ENCODE measurements around the gene CAPS. TPM values are rescaled to one million over a fixed set of nuclear protein-coding genes. Genes with fewer than 3 reads are reported as not detected.
"Not testable (repeated sequence)": the region's sequence is repeated elsewhere in the genome, so short reads cannot be mapped to it uniquely, and the experiment has no call there.

Gene CAPS
- total RNA-seq, 2 experiments from 2014 or later, result 25.0 to 28.8 TPM

- ATAC-seq (ENCODE audit: low read depth), result peak; percentile 94
- peak overlapping the region; percentile 95 for H3K27ac Mint-ChIP-seq
- POLR2A ChIA-PET, result interaction anchor here (0.6 to 2.0 kb wide), 9 partner anchors 9 to 573 kb away, joined by 3 to 10 read pairs (median 5); partner anchors contain the start of genes NDUFA11 and RANBP3
- no peaks in the 10 kb centered on the region for H3K9me3 Mint-ChIP-seq
- H3K36me3 Mint-ChIP-seq, result peaks cover 6% of the 10 kb centered on the region
- H3K4me1 Mint-ChIP-seq, result peaks cover 63% of the 10 kb centered on the region
- DNase-seq, result peak; percentile 71
- peak overlapping the region; percentile 71 for H3K4me3 Mint-ChIP-seq
- H3K27me3 Mint-ChIP-seq, result no peaks in the 10 kb centered on the region
These were observed 48.2 kb downstream of the CAPS start for GRCh38 chr19:5961969-5962945.

- not testable (repeated sequence) for H3K36me3 Mint-ChIP-seq; ATAC-seq (ENCODE audit: low read depth); H3K4me3 Mint-ChIP-seq; DNase-seq; H3K9me3 Mint-ChIP-seq; H3K27me3 Mint-ChIP-seq
- Mint-ChIP-seq H3K4me1 (peaks cover 67% of the 10 kb centered on the region), H3K27ac (peak overlapping the region; percentile 95)
- POLR2A ChIA-PET, result interaction anchor here (1.7 kb wide), 1 partner anchor 60 kb away, joined by 10 read pairs; the partner anchor contains the start of gene NDUFA11
These were observed 49.2 kb downstream of the CAPS start for GRCh38 chr19:5963259-5963658.

GRCh38 chr19:5963855-5964254, 49.8 kb downstream of the CAPS start:
- Mint-ChIP-seq H3K4me1 (peaks cover 72% of the 10 kb centered on the region), H3K4me3 (no peak overlapping the region), H3K27ac (peak overlapping the region; percentile 77), H3K9me3 (no peaks in the 10 kb centered on the region), H3K36me3 (peaks cover 3% of the 10 kb centered on the region), H3K27me3 (no peaks in the 10 kb centered on the region)
- DNase-seq, result no peak
- no peak for ATAC-seq (ENCODE audit: low read depth)
- POLR2A ChIA-PET, result no interaction called here

GRCh38 chr19:5964816-5965565, 50.9 kb downstream of the CAPS start:
- no peak for DNase-seq
- Mint-ChIP-seq H3K4me3 (peak overlapping the region; percentile 36), H3K27ac (peak overlapping the region; percentile 77), H3K36me3 (peaks cover 3% of the 10 kb centered on the region), H3K9me3 (no peaks in the 10 kb centered on the region), H3K4me1 (peaks cover 69% of the 10 kb centered on the region), H3K27me3 (no peaks in the 10 kb centered on the region)
- POLR2A ChIA-PET, result interaction anchor here (0.6 to 0.9 kb wide), 2 partner anchors 13 to 17 kb away, joined by 3 read pairs; partner anchors contain the start of gene RANBP3
- no peak for ATAC-seq (ENCODE audit: low read depth)

Other genes starting within 250 kb of the CAPS start
- 10 to 100 TPM; 42.6 to 44.1 TPM for gene MICOS13, start 233.7 kb upstream of the CAPS start, total RNA-seq
- gene HSD11B1L, start 233.2 kb upstream of the CAPS start, total RNA-seq, result 1 to 10 TPM; 2.2 to 4.1 TPM
- 1,000 to 10,000 TPM; 1,119 to 1,147 TPM for gene RPL36, start 224.0 kb upstream of the CAPS start, total RNA-seq
- gene LONP1, start 194.1 kb upstream of the CAPS start, total RNA-seq, result 100 to 1,000 TPM; 112 to 120 TPM
- not detected for gene CATSPERD, start 193.6 kb upstream of the CAPS start, total RNA-seq
- 1 to 10 TPM; 3.8 to 4.4 TPM for gene PRR22, start 129.5 kb upstream of the CAPS start, total RNA-seq
- gene DUS3L, start 123.1 kb upstream of the CAPS start, total RNA-seq, result 10 to 100 TPM; 61.0 to 62.1 TPM
- under 1 TPM; 0.36 to 0.45 TPM for gene NRTN, start 109.2 kb upstream of the CAPS start, total RNA-seq
- under 1 TPM; 0.75 to 0.91 TPM for gene FUT6, start 74.6 kb upstream of the CAPS start, total RNA-seq
- gene FUT3, start 62.8 kb upstream of the CAPS start, total RNA-seq, result not detected
- gene FUT5, start 43.7 kb upstream of the CAPS start, total RNA-seq, result under 1 TPM; 0.23 to 0.30 TPM
- gene NDUFA11, start 10.5 kb upstream of the CAPS start, total RNA-seq, result 100 to 1,000 TPM; 187 to 193 TPM
- 10 to 100 TPM; 15.6 to 17.5 TPM for gene VMAC, start 9.4 kb upstream of the CAPS start, total RNA-seq
- 100 to 1,000 TPM; 104 to 108 TPM for gene RANBP3, start 63.9 kb downstream of the CAPS start, total RNA-seq
- 10 to 100 TPM in 1 of 2 experiments, 1 to 10 TPM in 1; 9.9 to 12.2 TPM for gene RFX2, start 196.2 kb downstream of the CAPS start, total RNA-seq
- gene ACSBG2, start 221.4 kb downstream of the CAPS start, total RNA-seq, result not detected

Measured in activated naive CD8-positive, alpha-beta T cell treated with anti-CD3 and anti-CD28 coated beads, Interleukin-2, amount 10 ng/mL, durations not matched to agents 7 days and 5 days (primary cell).